ENCODE results near the gene SMARCD3. TPM values are rescaled to one million over a fixed set of nuclear protein-coding genes. Genes with fewer than 3 reads are reported as not detected.

The SMARCD3 gene
- total and polyA plus RNA-seq, 4 donors: 84.2 to 298 (median 208) TPM

DNA sequence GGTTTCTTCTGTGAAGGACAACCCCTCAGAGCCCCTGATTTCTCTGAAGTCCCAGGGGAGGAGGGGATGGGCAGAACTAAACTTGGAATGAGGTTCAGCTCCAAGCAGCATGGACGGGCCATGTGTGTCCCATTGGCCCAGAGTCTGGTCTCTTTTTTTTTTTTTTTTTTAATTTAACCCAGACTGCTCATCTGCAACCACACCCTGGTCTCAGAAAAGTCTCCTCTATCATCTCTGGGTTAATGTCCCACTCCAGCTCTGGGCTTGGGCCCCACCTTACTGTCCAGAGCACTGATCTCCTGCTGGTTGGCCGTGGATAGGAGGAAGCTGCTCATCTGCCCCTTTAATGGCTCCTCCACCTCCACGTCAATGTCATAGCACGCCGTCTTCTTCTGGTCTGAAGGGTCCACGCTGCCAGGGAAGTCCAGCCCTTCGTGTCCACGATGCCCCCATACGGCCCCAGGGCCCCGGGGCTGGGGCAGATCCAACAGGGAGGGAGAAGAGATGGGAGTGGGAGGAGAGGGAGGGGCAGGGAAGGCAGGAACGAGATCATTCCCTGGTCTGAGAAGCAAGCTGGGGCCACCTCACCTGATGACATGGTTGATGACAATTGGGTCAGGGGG lies 8.5 kb downstream of the SMARCD3 start:
- Histone ChIP-seq H3K4me1 (ENCODE audit: control insufficient read depth, insufficient read depth, low read length) (peaks cover 26% of the 10 kb centered on the region), H3K4me3 (ENCODE audit: low read depth, low read length) (no peak overlapping the region), H3K27me3 (ENCODE audit: control insufficient read depth, insufficient read depth, low read length) (no peaks in the 10 kb centered on the region), H3K27ac (ENCODE audit: low read depth, low read length) (no peak overlapping the region), H3K36me3 (ENCODE audit: control insufficient read depth, insufficient read depth, low read length) (peaks cover 80% of the 10 kb centered on the region), H3K9me3 (ENCODE audit: control insufficient read depth, insufficient read depth, low read length) (no peaks in the 10 kb centered on the region)
- no peak for DNase-seq (ENCODE audit: low read depth in 4 of 6, low spot score in 6 of 6)
- WGBS (ENCODE audit: insufficient coverage): 57% methylated on average over 7 of the region's 11 CpGs

DNA sequence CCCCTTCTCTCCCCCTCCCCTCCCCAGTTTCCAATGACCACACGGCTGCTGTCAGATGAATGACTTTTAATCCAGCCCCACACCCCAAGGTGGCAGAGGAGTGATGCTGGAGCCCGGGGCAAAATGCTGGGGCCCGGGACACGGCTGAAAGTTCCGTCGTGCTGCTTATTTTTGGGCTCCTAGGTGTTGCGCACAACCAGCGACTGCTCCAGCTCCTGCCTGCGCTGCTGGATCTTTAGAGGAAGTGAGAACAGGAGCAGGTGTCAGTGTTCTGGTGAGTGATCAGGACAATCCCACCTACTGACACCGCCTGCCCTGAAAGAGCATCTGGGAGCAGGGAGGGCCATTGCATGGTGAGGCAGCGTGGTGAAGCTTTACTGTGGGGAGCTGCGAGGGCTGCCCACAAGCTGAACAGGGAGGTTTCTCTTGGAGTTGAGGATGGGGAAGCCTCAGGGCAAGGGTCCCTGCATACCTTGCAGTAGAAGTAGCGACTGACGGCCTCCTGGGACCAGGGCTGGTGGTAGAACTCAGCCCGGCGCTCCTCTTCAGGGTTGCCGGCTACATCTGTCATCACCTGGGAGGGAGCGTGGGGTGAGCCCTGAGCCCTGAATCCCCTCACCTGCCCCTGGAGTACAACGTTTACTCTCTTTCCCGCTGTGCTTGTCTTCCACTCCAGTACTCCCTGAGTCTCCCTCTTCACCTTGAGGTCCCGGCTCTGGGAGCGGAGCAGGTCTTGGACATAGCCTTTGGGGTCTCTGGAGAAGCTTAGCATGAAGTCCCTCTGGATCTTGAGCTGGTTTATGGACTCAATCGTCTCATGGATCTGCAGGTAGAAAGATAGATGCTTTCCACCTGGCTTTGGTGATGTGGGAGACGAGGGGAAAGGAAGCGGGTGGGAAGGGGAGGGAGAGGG lies 9.3 kb downstream of the SMARCD3 start:
- Histone ChIP-seq H3K36me3 (ENCODE audit: control insufficient read depth, insufficient read depth, low read length) (peaks cover 87% of the 10 kb centered on the region), H3K9me3 (ENCODE audit: control insufficient read depth, insufficient read depth, low read length) (no peaks in the 10 kb centered on the region)
- WGBS (ENCODE audit: insufficient coverage): 89% methylated on average over 24 of the region's 25 CpGs

GRCh38 chr7:151238190-151238810 lies 10.2 kb downstream of the SMARCD3 start:
- no peak overlapping the region for H3K4me3 ChIP-seq (ENCODE audit: low read depth, low read length)
- peaks cover 20% of the 10 kb centered on the region for H3K4me1 ChIP-seq (ENCODE audit: control insufficient read depth, insufficient read depth, low read length)
- 83% methylated on average over 13 of the region's 17 CpGs for WGBS (ENCODE audit: insufficient coverage)
- H3K9me3 ChIP-seq (ENCODE audit: control insufficient read depth, insufficient read depth, low read length): no peaks in the 10 kb centered on the region
- no peak for DNase-seq (ENCODE audit: low read depth in 4 of 6, low spot score in 6 of 6)
- no peaks in the 10 kb centered on the region for H3K27me3 ChIP-seq (ENCODE audit: control insufficient read depth, insufficient read depth, low read length)
- H3K27ac ChIP-seq (ENCODE audit: low read depth, low read length): no peak overlapping the region
- H3K36me3 ChIP-seq (ENCODE audit: control insufficient read depth, insufficient read depth, low read length): peaks cover 94% of the 10 kb centered on the region

More for the DNA sequence above, 9.3 kb downstream of the SMARCD3 start:
- H3K27me3 ChIP-seq (ENCODE audit: control insufficient read depth, insufficient read depth, low read length): no peaks in the 10 kb centered on the region
- DNase-seq (ENCODE audit: low read depth in 4 of 6, low spot score in 6 of 6): no peak
- H3K4me3 ChIP-seq (ENCODE audit: low read depth, low read length): no peak overlapping the region
- H3K4me1 ChIP-seq (ENCODE audit: control insufficient read depth, insufficient read depth, low read length): peaks cover 20% of the 10 kb centered on the region
- H3K27ac ChIP-seq (ENCODE audit: low read depth, low read length): no peak overlapping the region

DNA sequence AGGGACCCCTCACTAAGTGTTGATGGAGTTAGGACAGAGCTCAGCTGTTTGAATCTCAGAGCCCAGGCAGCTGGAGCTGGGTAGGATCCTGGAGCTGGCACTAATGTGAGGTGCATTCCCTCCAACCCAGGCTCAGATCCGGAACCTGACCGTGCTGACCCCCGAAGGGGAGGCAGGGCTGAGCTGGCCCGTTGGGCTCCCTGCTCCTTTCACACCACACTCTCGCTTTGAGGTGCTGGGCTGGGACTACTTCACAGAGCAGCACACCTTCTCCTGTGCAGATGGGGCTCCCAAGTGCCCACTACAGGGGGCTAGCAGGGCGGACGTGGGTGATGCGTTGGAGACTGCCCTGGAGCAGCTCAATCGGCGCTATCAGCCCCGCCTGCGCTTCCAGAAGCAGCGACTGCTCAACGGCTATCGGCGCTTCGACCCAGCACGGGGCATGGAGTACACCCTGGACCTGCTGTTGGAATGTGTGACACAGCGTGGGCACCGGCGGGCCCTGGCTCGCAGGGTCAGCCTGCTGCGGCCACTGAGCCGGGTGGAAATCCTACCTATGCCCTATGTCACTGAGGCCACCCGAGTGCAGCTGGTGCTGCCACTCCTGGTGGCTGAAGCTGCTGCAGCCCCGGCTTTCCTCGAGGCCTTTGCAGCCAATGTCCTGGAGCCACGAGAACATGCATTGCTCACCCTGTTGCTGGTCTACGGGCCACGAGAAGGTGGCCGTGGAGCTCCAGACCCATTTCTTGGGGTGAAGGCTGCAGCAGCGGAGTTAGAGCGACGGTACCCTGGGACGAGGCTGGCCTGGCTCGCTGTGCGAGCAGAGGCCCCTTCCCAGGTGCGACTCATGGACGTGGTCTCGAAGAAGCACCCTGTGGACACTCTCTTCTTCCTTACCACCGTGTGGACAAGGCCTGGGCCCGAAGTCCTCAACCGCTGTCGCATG lies 11.0 kb downstream of the SMARCD3 start:
- 91% methylated on average over 44 of the region's 44 CpGs for WGBS (ENCODE audit: insufficient coverage)
- no peak for DNase-seq (ENCODE audit: low read depth in 4 of 6, low spot score in 6 of 6)
- H3K36me3 ChIP-seq (ENCODE audit: control insufficient read depth, insufficient read depth, low read length): peaks cover 89% of the 10 kb centered on the region
- H3K4me1 ChIP-seq (ENCODE audit: control insufficient read depth, insufficient read depth, low read length): peaks cover 19% of the 10 kb centered on the region
- no peak overlapping the region for H3K4me3 ChIP-seq (ENCODE audit: low read depth, low read length)
- H3K27me3 ChIP-seq (ENCODE audit: control insufficient read depth, insufficient read depth, low read length): no peaks in the 10 kb centered on the region
- H3K27ac ChIP-seq (ENCODE audit: low read depth, low read length): no peak overlapping the region
- no peaks in the 10 kb centered on the region for H3K9me3 ChIP-seq (ENCODE audit: control insufficient read depth, insufficient read depth, low read length)

DNA sequence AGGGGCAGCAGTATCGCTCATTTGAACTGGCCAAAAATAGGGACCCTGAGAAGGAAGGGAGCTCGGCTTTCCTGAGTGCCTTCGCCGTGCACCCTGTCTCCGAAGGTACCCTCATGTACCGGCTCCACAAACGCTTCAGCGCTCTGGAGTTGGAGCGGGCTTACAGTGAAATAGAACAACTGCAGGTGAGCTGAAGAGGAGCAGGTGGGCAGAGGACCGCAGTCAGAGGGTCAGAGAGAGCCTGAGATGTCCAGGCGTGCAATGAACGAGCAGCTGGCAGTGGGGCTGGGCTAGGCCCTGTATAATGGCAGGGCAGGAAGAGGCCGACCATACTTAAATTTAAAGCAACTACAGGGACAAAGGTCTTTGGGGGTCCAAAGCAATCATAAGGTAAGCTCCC lies 12.1 kb downstream of the SMARCD3 start:
- Histone ChIP-seq H3K4me1 (ENCODE audit: control insufficient read depth, insufficient read depth, low read length) (peaks cover 22% of the 10 kb centered on the region), H3K9me3 (ENCODE audit: control insufficient read depth, insufficient read depth, low read length) (no peaks in the 10 kb centered on the region), H3K36me3 (ENCODE audit: control insufficient read depth, insufficient read depth, low read length) (peaks cover 78% of the 10 kb centered on the region), H3K27ac (ENCODE audit: low read depth, low read length) (no peak overlapping the region), H3K27me3 (ENCODE audit: control insufficient read depth, insufficient read depth, low read length) (no peaks in the 10 kb centered on the region), H3K4me3 (ENCODE audit: low read depth, low read length) (no peak overlapping the region)
- 97% methylated on average over 13 of the region's 13 CpGs for WGBS (ENCODE audit: insufficient coverage)
- DNase-seq (ENCODE audit: low read depth in 4 of 6, low spot score in 6 of 6): no peak

GRCh38 chr7:151235091-151235787 lies 13.3 kb downstream of the SMARCD3 start:
- Histone ChIP-seq H3K4me1 (ENCODE audit: control insufficient read depth, insufficient read depth, low read length) (peaks cover 22% of the 10 kb centered on the region), H3K27me3 (ENCODE audit: control insufficient read depth, insufficient read depth, low read length) (no peaks in the 10 kb centered on the region), H3K27ac (ENCODE audit: low read depth, low read length) (no peak overlapping the region), H3K36me3 (ENCODE audit: control insufficient read depth, insufficient read depth, low read length) (peaks cover 69% of the 10 kb centered on the region), H3K9me3 (ENCODE audit: control insufficient read depth, insufficient read depth, low read length) (no peaks in the 10 kb centered on the region), H3K4me3 (ENCODE audit: low read depth, low read length) (no peak overlapping the region)
- 91% methylated on average over 28 of the region's 28 CpGs for WGBS (ENCODE audit: insufficient coverage)
- DNase-seq (ENCODE audit: low read depth in 4 of 6, low spot score in 6 of 6): no peak

GRCh38 chr7:151233804-151234203 lies 14.7 kb downstream of the SMARCD3 start:
- H3K4me1 ChIP-seq (ENCODE audit: control insufficient read depth, insufficient read depth, low read length): peaks cover 22% of the 10 kb centered on the region
- peak overlapping the region; percentile 82 for H3K4me3 ChIP-seq (ENCODE audit: low read depth, low read length)
- H3K36me3 ChIP-seq (ENCODE audit: control insufficient read depth, insufficient read depth, low read length): peaks cover 55% of the 10 kb centered on the region
- 82% methylated on average over 9 of the region's 9 CpGs for WGBS (ENCODE audit: insufficient coverage)
- no peak for DNase-seq (ENCODE audit: low read depth in 4 of 6, low spot score in 6 of 6)
- H3K27me3 ChIP-seq (ENCODE audit: control insufficient read depth, insufficient read depth, low read length): no peaks in the 10 kb centered on the region
- no peaks in the 10 kb centered on the region for H3K9me3 ChIP-seq (ENCODE audit: control insufficient read depth, insufficient read depth, low read length)
- H3K27ac ChIP-seq (ENCODE audit: low read depth, low read length): no peak overlapping the region

DNA sequence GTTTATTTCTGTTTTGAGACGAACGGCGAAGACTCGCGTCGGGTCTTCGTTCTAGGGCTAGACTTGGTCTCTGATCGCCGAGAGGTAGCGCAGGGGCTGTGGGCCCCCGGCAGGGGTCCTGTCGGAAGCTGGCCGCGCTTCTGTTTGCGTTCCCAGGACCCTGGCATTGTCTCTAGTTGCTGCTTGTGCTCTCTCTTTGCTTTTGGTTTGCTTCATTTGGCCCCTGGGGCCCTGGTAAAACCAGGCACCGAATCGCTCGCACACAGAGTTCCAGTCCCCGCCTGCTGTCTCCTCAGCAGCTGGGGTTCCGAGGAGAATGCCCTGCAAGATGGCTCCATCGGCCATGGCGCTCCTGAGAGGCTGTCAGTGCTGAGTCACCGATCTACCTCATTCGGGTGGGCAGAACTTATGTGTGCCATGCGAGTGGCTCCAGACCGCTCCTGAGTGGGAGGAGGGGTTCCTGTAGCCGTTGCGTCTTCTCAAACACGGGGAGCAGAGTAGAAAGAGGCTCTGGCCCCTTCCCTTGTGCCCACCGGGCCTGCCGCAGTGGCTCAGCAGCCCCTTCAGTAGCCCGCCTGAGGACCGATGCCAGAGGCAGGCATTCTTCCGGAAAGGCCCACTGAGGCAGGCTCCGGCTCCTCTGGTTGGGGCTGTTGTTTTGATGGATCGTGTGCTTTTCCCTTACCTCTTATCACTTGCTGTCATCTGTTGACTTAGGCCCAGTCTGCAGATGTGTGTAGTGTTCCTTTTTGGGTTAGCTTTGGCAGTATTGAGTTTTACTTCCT lies 15.4 kb downstream of the SMARCD3 start:
- Histone ChIP-seq H3K4me3 (ENCODE audit: low read depth, low read length) (peak overlapping the region; percentile 82), H3K36me3 (ENCODE audit: control insufficient read depth, insufficient read depth, low read length) (peaks cover 48% of the 10 kb centered on the region), H3K4me1 (ENCODE audit: control insufficient read depth, insufficient read depth, low read length) (peaks cover 23% of the 10 kb centered on the region), H3K9me3 (ENCODE audit: control insufficient read depth, insufficient read depth, low read length) (no peaks in the 10 kb centered on the region), H3K27me3 (ENCODE audit: control insufficient read depth, insufficient read depth, low read length) (no peaks in the 10 kb centered on the region), H3K27ac (ENCODE audit: low read depth, low read length) (peak overlapping the region; percentile 73)
- 8% methylated on average over 33 of the region's 36 CpGs for WGBS (ENCODE audit: insufficient coverage)
- DNase-seq (ENCODE audit: low read depth in 4 of 6, low spot score in 6 of 6): peak in 2 of 6 donors; percentile 39 to 44

Measured in spinal cord (tissue), 10 donors.